Progenitor cell of endocrine pancreas (in vitro differentiated cells): ENCODE results near the gene LETMD1. TPM values are rescaled to one million over a fixed set of nuclear protein-coding genes. Genes with fewer than 3 reads are reported as not detected.
A peak's percentile ranks its signal among the peaks of the same experiment; 100 is the strongest.

ENCODE experiments used
- DNase-seq: peaks from one replicate; pipeline ENCODE4 v3.0.0; 2021; ENCODE audit warnings: low spot score; ENCODE audit not compliant: unreplicated experiment
- H3K27ac Mint-ChIP-seq: 2 replicates; pipeline ENCODE4 v1.8.0; 2021; ENCODE audit warnings: mild to moderate bottlenecking, moderate library complexity, mixed read lengths
- H3K27me3 Mint-ChIP-seq: 2 replicates; pipeline ENCODE4 v1.8.0; 2021; ENCODE audit warnings: mixed read lengths
- H3K36me3 Mint-ChIP-seq: 2 replicates; pipeline ENCODE4 v1.8.0; 2022; ENCODE audit warnings: mixed read lengths; ENCODE audit not compliant: insufficient read depth
- H3K4me1 Mint-ChIP-seq: 2 replicates; pipeline ENCODE4 v1.8.0; 2021; ENCODE audit warnings: low read depth, mixed read lengths
- H3K4me3 Mint-ChIP-seq: 2 replicates; pipeline ENCODE4 v1.8.0; 2021; ENCODE audit warnings: low read depth, mild to moderate bottlenecking, moderate library complexity, mixed read lengths
- H3K9me3 Mint-ChIP-seq: 2 replicates; pipeline ENCODE4 v1.8.0; 2021; ENCODE audit warnings: low read depth, mixed read lengths
- CTCF ChIP-seq: fragments of 200-600 bp; sonication (generic); IDR thresholded peaks from one replicate; pipeline ENCODE4 v1.5.0; 2021; ENCODE audit warnings: antibody characterized with exemption, mild to moderate bottlenecking; ENCODE audit not compliant: unreplicated experiment
- total RNA-seq: library from RNA; stranded (reverse); gene quantifications from 2 replicates; pipeline ENCODE4 v1.2.1, GENCODE V29; 2021

Gene LETMD1
- total RNA-seq, 1 donor from 2014 or later, result 58.0 TPM

GRCh38 chr12:51036279-51036678 is 11.8 kb upstream of the LETMD1 start:
- no peak for DNase-seq
- no peaks in the 10 kb centered on the region for H3K36me3 Mint-ChIP-seq
- no peak overlapping the region for H3K27ac Mint-ChIP-seq
- TF ChIP-seq CTCF, result no peak
- H3K4me1 Mint-ChIP-seq, result peaks cover 1% of the 10 kb centered on the region
- H3K9me3 Mint-ChIP-seq, result no peaks in the 10 kb centered on the region
- H3K4me3 Mint-ChIP-seq, result no peak overlapping the region
- H3K27me3 Mint-ChIP-seq, result no peaks in the 10 kb centered on the region

- Mint-ChIP-seq H3K9me3 (no peaks in the 10 kb centered on the region), H3K27me3 (no peaks in the 10 kb centered on the region), H3K27ac (peak overlapping the region; percentile 96), H3K4me1 (peaks cover 15% of the 10 kb centered on the region), H3K36me3 (no peaks in the 10 kb centered on the region), H3K4me3 (peak overlapping the region; percentile 96)
- TF ChIP-seq CTCF, result no peak
- DNase-seq, result no peak
Measured at GRCh38 chr12:51048661-51049251, 629 bp downstream of the LETMD1 start.

- Mint-ChIP-seq H3K9me3 (no peaks in the 10 kb centered on the region), H3K36me3 (peaks cover 4% of the 10 kb centered on the region), H3K4me3 (peak overlapping the region; percentile 96), H3K4me1 (peaks cover 15% of the 10 kb centered on the region), H3K27ac (peak overlapping the region; percentile 45), H3K27me3 (no peaks in the 10 kb centered on the region)
- DNase-seq, result no peak
- TF ChIP-seq CTCF, result no peak
Measured at GRCh38 chr12:51049525-51049924, 1.4 kb downstream of the LETMD1 start.

- TF ChIP-seq CTCF, result no peak
- no peak overlapping the region for H3K27ac Mint-ChIP-seq
- no peak overlapping the region for H3K4me3 Mint-ChIP-seq
- peaks cover 15% of the 10 kb centered on the region for H3K4me1 Mint-ChIP-seq
- peaks cover 11% of the 10 kb centered on the region for H3K36me3 Mint-ChIP-seq
- H3K9me3 Mint-ChIP-seq, result no peaks in the 10 kb centered on the region
- H3K27me3 Mint-ChIP-seq, result no peaks in the 10 kb centered on the region
- DNase-seq, result no peak
Measured at GRCh38 chr12:51051787-51052186, 3.7 kb downstream of the LETMD1 start.

GRCh38 chr12:51055060-51055459 is 6.9 kb downstream of the LETMD1 start:
- Mint-ChIP-seq H3K27ac (no peak overlapping the region), H3K9me3 (no peaks in the 10 kb centered on the region), H3K4me3 (no peak overlapping the region), H3K27me3 (no peaks in the 10 kb centered on the region), H3K36me3 (peaks cover 16% of the 10 kb centered on the region), H3K4me1 (no peaks in the 10 kb centered on the region)
- no peak for TF ChIP-seq CTCF
- no peak for DNase-seq
